Calu3 (cell line): ENCODE measurements around the gene VSTM2B. TPM values are rescaled to one million over a fixed set of nuclear protein-coding genes. Genes with fewer than 3 reads are reported as not detected.

Source experiments
- BruUV-seq: library from RNA; stranded (reverse); fragments of 400-500 nt; replicated peaks from 2 replicates; lab custom pipeline; 2021; lab: Mats Ljungman, UMichigan
- CTCF ChIA-PET: fragments of 300-600 bp; sonication (Branson Sonifier 250); formaldehyde crosslinking; loops from one replicate; lab custom pipeline; 2022; ENCODE audit warnings: antibody characterized with exemption; lab: Charles Lee
- DNase-seq: peaks from one replicate; pipeline ENCODE4 v3.0.0; 2022
- H3K27ac Mint-ChIP-seq: one replicate; pipeline ENCODE4 v1.8.0; 2022; ENCODE audit warnings: mixed read lengths; ENCODE audit not compliant: unreplicated experiment
- H3K27me3 Mint-ChIP-seq: one replicate; pipeline ENCODE4 v1.8.0; 2022; ENCODE audit warnings: mixed read lengths; ENCODE audit not compliant: unreplicated experiment
- H3K36me3 Mint-ChIP-seq: one replicate; pipeline ENCODE4 v1.8.0; 2022; ENCODE audit warnings: mild to moderate bottlenecking, moderate library complexity, mixed read lengths; ENCODE audit not compliant: insufficient read depth, unreplicated experiment
- H3K4me1 Mint-ChIP-seq: one replicate; pipeline ENCODE4 v1.8.0; 2022; ENCODE audit warnings: mild to moderate bottlenecking, low read depth, mixed read lengths; ENCODE audit not compliant: unreplicated experiment
- H3K4me3 Mint-ChIP-seq: one replicate; pipeline ENCODE4 v1.8.0; 2022; ENCODE audit warnings: mild to moderate bottlenecking, low read depth, moderate library complexity, mixed read lengths; ENCODE audit not compliant: unreplicated experiment
- H3K9me3 Mint-ChIP-seq: one replicate; pipeline ENCODE4 v1.8.0; 2022; ENCODE audit warnings: low read depth, mixed read lengths; ENCODE audit not compliant: unreplicated experiment
- intact Hi-C: fragments of 100-400 bp; cut with micrococcal nuclease; formaldehyde crosslinking; loops from one replicate; pipeline ENCODE4 v1.10.0; 2022; ENCODE audit not compliant: unreplicated experiment
- total RNA-seq: library from RNA; stranded (reverse); gene quantifications from 2 replicates; pipeline ENCODE4 v1.2.3, GENCODE V29; 2022
- TF ChIP-seq, protein P1 (sequence below): fragments of 200-600 bp; IDR thresholded peaks from one replicate; pipeline ENCODE4 v1.8.0; 2022; ENCODE audit warnings: antibody characterized with exemption; ENCODE audit not compliant: unreplicated experiment

Gene VSTM2B
- total RNA-seq, 1 experiment from 2014 or later: not detected

DNA sequence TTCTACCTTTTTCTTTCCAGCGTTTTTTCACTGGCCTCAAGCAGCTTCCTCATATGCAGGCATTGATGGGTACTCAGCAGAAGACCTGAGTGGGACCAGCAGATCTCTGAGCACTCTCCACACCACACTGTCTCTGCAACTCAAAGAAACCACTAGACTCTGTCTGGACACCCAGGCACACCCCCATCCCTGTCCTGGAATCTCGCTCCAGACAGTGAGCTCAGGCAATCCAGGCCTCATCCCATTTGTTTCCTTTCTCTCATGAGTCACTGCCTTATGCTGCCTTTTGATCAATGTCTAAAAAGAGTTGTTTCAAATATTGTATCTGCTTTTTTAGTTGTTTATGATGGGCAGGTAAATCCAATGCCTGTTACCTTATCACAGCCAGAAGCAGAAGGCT lies 60.6 kb downstream of the VSTM2B start:
- no peak for DNase-seq
- no peak overlapping the region for H3K4me3 Mint-ChIP-seq
- intact Hi-C loops: no loop called here
- H3K4me1 Mint-ChIP-seq: no peaks in the 10 kb centered on the region
- TF ChIP-seq, protein P1, sequence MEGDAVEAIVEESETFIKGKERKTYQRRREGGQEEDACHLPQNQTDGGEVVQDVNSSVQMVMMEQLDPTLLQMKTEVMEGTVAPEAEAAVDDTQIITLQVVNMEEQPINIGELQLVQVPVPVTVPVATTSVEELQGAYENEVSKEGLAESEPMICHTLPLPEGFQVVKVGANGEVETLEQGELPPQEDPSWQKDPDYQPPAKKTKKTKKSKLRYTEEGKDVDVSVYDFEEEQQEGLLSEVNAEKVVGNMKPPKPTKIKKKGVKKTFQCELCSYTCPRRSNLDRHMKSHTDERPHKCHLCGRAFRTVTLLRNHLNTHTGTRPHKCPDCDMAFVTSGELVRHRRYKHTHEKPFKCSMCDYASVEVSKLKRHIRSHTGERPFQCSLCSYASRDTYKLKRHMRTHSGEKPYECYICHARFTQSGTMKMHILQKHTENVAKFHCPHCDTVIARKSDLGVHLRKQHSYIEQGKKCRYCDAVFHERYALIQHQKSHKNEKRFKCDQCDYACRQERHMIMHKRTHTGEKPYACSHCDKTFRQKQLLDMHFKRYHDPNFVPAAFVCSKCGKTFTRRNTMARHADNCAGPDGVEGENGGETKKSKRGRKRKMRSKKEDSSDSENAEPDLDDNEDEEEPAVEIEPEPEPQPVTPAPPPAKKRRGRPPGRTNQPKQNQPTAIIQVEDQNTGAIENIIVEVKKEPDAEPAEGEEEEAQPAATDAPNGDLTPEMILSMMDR: no peak
- no peaks in the 10 kb centered on the region for H3K9me3 Mint-ChIP-seq
- CTCF ChIA-PET: interaction anchor here (0.5 kb wide), 1 partner anchor 341 kb away, joined by 3 read pairs; no protein-coding TSS in a partner anchor
- no TSS peak for BruUV-seq
- H3K27me3 Mint-ChIP-seq: peaks cover 83% of the 10 kb centered on the region
- H3K36me3 Mint-ChIP-seq: no peaks in the 10 kb centered on the region
- no peak overlapping the region for H3K27ac Mint-ChIP-seq

DNA sequence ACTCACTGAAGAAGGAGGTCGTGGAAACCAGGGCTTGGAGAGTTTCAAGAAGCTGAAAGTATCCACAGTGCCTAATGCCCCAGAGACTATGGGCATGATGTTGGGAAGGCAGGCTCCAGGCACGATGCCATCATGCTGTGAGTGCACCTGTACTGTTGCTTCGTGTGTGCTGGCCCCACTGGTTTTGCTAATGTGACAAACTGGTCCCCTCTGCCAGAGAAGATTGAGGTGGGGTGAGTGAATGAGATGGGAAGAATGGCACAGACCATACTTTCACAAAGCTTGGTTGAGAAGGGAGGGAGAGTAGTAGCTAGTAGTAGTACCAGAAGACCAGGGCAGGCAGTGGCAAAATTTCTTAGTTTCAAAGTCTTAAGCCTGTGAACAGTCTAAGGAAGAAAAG lies 61.3 kb downstream of the VSTM2B start:
- intact Hi-C loops: no loop called here
- CTCF ChIA-PET: interaction anchor here (0.5 kb wide), 1 partner anchor 342 kb away, joined by 3 read pairs; no protein-coding TSS in a partner anchor
- no peak overlapping the region for H3K4me3 Mint-ChIP-seq
- H3K27ac Mint-ChIP-seq: no peak overlapping the region
- H3K27me3 Mint-ChIP-seq: peaks cover 88% of the 10 kb centered on the region
- BruUV-seq: no TSS peak
- TF ChIP-seq, protein P1: no peak
- DNase-seq: no peak
- no peaks in the 10 kb centered on the region for H3K4me1 Mint-ChIP-seq
- no peaks in the 10 kb centered on the region for H3K36me3 Mint-ChIP-seq
- H3K9me3 Mint-ChIP-seq: no peaks in the 10 kb centered on the region

DNA sequence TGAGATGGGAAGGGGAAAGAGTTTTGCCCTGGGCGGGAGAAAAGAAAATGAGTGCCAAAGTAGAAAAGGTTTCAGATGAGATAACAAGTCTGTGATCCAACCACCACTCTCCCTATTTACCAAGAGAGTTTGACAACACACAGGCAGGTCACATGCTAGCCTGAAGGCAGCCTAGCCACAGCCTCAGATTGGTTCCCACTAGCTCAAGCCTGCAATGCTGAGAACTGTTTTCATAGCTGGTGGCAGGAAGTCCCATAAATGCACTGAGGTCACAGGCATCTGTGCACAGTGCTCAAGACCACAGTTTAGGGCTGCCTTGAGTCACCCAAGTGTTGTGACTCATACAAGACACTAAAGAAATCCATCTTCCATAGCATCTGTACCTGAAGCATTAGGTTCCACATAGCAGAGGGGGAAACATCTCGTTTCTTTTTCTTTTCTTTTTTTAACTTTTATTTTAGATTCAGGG lies 61.8 kb downstream of the VSTM2B start:
- Mint-ChIP-seq H3K4me3 (no peak overlapping the region), H3K4me1 (no peaks in the 10 kb centered on the region), H3K36me3 (no peaks in the 10 kb centered on the region), H3K27ac (no peak overlapping the region), H3K9me3 (no peaks in the 10 kb centered on the region), H3K27me3 (peaks cover 88% of the 10 kb centered on the region)
- CTCF ChIA-PET: no interaction called here
- no peak for DNase-seq
- TF ChIP-seq, protein P1: no peak
- intact Hi-C loops: no loop called here
- BruUV-seq: no TSS peak

DNA sequence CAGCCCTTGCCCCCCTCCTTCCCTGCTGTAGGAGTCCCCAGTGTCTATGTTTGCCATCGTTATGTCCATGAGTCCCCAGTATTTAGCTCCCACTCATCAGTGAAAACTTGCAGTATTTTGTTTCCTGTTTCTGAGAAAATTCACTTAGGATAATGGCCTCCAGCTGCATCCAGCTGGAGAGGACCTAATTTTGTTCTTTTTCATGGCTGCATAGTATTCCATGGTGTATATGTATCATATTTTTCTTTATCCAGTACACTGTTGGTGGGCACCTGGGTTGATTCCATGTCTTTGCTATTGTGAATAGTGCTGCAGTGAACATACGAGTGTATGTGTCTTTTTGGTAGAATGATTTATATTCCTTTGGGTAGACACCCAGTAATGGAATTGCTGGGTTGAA lies 62.3 kb downstream of the VSTM2B start:
- DNase-seq: no peak
- no TSS peak for BruUV-seq
- CTCF ChIA-PET: no interaction called here
- Mint-ChIP-seq H3K36me3 (no peaks in the 10 kb centered on the region), H3K4me1 (no peaks in the 10 kb centered on the region), H3K9me3 (no peaks in the 10 kb centered on the region), H3K27ac (no peak overlapping the region), H3K4me3 (no peak overlapping the region), H3K27me3 (peaks cover 88% of the 10 kb centered on the region)
- intact Hi-C loops: no loop called here
- TF ChIP-seq, protein P1: no peak
